K562 (cell line): ENCODE measurements around the gene BIRC5. TPM values are rescaled to one million over a fixed set of nuclear protein-coding genes. Genes with fewer than 3 reads are reported as not detected.

Experiments used
- CEBPZ ChIP-seq: fragments of 150-350 bp; IDR thresholded peaks from 2 replicates; pipeline ENCODE4 v1.6.1; 2014; ENCODE audit warnings: low read depth, mild to moderate bottlenecking, low read length, borderline replicate concordance
- CHD7 ChIP-seq: fragments of 200-600 bp; sonication (generic); IDR thresholded peaks from one replicate; pipeline ENCODE4 v1.6.1; 2012; ENCODE audit warnings: mild to moderate bottlenecking, low read depth, low read length, inconsistent platforms
- ETV5 ChIP-seq: sonication (generic); formaldehyde crosslinking; IDR thresholded peaks from 2 replicates; pipeline ENCODE4 v1.4.0; 2020; ENCODE audit warnings: low read depth, mild to moderate bottlenecking, missing genetic modification reagents
- RHOXF2B ChIP-seq: fragments of 250-450 bp; sonication (Bioruptor Pico); conservative IDR thresholded peaks from 2 replicates; pipeline ENCODE4 v1.5.1; 2021
- STAG1 ChIP-seq: sonication (generic); formaldehyde crosslinking; IDR thresholded peaks from 2 replicates; pipeline ENCODE4 v1.5.0; 2020; ENCODE audit warnings: missing genetic modification reagents, borderline replicate concordance
- polyA plus RNA-seq, 8 experiments: library from polyadenylated mRNA; depleted of rRNA in 4 of 8; stranded (reverse) in 5 of 8; unstranded in 3 of 8; fragments of >200 nt; fragmentation: Nextera tagmentation in 2 of 8; fragmentation: Illumina TruSeq in 1 of 8; extraction: Ambion mirVana in 2 of 8; extraction: Trizol in 1 of 8; gene quantifications; 2 replicates each; pipeline versions ENCODE4 v1.2.1 to v1.2.3, GENCODE V29; 2011 to 2014; ENCODE audit warnings: inconsistent platforms in 1 of 8, missing spikeins in 1 of 8
- total RNA-seq, 7 experiments: library from RNA; depleted of rRNA in 6 of 7; stranded (reverse); fragments of >200 nt in 6 of 7; fragmentation: Illumina TruSeq in 2 of 7; extraction: Trizol in 2 of 7; gene quantifications; 2 replicates each; pipeline versions ENCODE4 v1.2.1 to v1.2.3, GENCODE V29; 2011 to 2021; ENCODE audit warnings: low replicate concordance in 1 of 7

BIRC5 gene
- total and polyA plus RNA-seq, 9 of the 15 experiments (the other 6 are each of a cell fraction or from before 2014, with no cell fraction given): 64.4 to 140 (median 101) TPM

GRCh38 chr17:78250891-78251772 is 37.1 kb downstream of the BIRC5 start (continued):
- TF ChIP-seq CHD7: no peak
- no peak for TF ChIP-seq RHOXF2B (CRISPR knock-in tag)
- peak; percentile 97 for TF ChIP-seq STAG1
- no peak for TF ChIP-seq CEBPZ
- peak; percentile 63; the same call in 1 of the 2 replicates for TF ChIP-seq ETV5
